Activated T-cell treated with anti-CD3 and anti-CD28 coated beads, Interleukin-2, amount 50 U/mL, for 4 hours (primary cell): ENCODE measurements around the gene SMIM38. TPM values are rescaled to one million over a fixed set of nuclear protein-coding genes. Genes with fewer than 3 reads are reported as not detected.
A peak's percentile ranks its signal among the peaks of the same experiment; 100 is the strongest.

Experiments used
- ATAC-seq, 2 donors: fragments of 200-7000 bp; cut with Tn5 transposase; one replicate each; pipeline ENCODE4 v1.10.0; 2021
- DNase-seq: peaks from one replicate; pipeline ENCODE4 v3.0.0-alpha.2; 2020
- H3K27me3 Mint-ChIP-seq: one replicate; pipeline ENCODE4 v1.8.0; 2021; ENCODE audit warnings: low read depth, mixed read lengths
- H3K36me3 Mint-ChIP-seq: one replicate; pipeline ENCODE4 v1.8.0; 2022; ENCODE audit warnings: mixed read lengths; ENCODE audit not compliant: insufficient read depth
- H3K4me1 Mint-ChIP-seq: one replicate; pipeline ENCODE4 v1.8.0; 2021; ENCODE audit warnings: low read depth, mixed read lengths
- H3K4me3 Mint-ChIP-seq: one replicate; pipeline ENCODE4 v1.8.0; 2021; ENCODE audit warnings: mild to moderate bottlenecking, moderate library complexity, mixed read lengths
- H3K9me3 Mint-ChIP-seq: one replicate; pipeline ENCODE4 v1.8.0; 2021; ENCODE audit warnings: mixed read lengths
- total RNA-seq, 3 donors: library from RNA; stranded (reverse); gene quantifications; one replicate each; pipeline ENCODE4 v1.2.1, GENCODE V29; 2021

SMIM38 gene
- total RNA-seq, 3 donors from 2014 or later, result 0.10 to 0.18 (median 0.16) TPM

DNA sequence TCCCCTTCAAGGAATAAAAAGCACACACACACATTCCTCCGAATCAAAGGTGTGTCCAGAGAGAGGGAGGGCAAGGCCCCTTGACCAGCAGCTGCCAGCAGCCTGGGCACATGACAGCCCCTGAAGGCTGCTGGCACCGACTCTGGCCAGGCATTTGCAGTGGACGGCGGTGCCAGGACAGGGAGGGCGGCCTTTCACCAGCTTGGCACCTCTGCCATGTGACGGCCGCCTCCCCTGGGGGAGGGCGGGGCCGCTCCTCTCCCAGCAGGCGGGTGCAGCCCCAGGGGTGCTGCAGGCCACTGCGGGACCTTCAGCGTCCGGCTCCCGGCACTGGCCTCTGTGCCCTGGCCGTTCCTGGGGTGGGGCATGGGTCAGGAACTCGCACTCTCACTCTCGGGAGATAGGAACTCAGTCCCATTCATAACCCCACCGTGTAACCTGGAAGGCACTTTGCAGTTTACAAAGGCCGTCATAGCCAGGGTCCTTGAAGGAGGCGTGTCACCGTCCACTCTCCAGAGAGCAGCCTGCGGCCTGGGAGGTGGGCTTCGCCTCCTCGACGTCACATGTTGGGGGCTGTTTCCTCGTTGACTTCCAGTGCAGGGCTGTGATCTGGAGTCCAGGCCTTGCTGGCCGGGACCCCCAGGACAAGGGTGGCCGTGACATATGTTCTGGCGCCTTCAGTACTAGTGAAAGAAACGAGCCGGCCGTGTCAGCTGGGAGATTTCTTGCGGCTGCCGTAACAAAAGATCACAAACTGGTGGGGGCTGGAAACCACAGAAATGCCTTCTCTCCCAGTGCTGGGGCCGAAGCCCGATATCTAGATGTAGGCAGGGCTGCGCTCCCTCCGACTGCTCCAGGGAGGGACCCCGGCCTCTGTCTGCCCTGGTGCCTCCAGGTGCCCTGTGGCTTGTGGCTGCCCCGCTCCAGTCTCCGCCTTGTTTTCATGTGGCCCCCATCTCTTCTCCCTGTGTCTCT is 39.9 kb upstream of the SMIM38 start:
- Mint-ChIP-seq H3K9me3 (no peaks in the 10 kb centered on the region), H3K36me3 (no peaks in the 10 kb centered on the region), H3K4me3 (no peak overlapping the region), H3K4me1 (peaks cover 2% of the 10 kb centered on the region), H3K27me3 (no peaks in the 10 kb centered on the region)
- DNase-seq (no peak), ATAC-seq (no peak)

DNA sequence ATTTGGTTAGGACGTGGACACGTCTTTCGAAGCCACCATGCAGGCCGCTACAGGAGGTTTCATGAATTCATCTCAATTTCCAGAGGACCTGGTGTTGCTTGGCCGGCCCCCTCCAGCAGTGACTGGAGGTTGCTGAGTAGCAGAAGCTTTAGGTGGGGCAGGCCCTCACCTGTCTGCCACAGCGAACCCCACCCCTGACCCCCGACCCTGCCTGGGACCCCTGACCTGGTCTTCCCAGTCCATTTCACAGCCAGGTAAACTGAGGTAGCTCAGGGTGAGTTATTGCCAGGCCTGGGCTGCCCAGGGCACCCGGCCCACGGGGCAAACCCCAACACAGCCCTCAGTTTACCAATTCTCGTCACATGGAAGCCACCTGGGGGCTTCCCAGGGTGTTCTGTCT is 39.1 kb upstream of the SMIM38 start:
- Mint-ChIP-seq H3K4me3 (no peak overlapping the region), H3K36me3 (no peaks in the 10 kb centered on the region), H3K27me3 (no peaks in the 10 kb centered on the region), H3K9me3 (no peaks in the 10 kb centered on the region), H3K4me1 (peaks cover 8% of the 10 kb centered on the region)
- no peak for DNase-seq
- ATAC-seq, result no peak

DNA sequence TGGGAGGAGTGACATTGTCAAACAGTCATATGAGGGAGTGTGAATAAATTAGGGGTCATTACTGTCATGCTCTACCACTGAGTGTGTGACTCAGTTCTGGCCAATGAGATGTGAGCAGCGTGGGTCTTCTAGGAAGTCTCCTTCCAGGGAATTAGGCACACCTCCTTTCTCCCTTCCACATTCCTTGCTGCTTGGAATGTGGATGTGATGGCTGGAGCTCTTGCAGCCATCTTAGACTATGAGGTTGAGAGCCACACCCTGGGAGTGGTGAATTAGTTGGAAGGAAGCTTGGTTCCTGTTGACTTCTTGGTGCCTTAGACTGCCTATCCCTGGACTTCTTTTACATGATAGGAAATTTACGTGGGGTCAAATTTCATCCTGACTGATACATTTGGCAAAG is 36.5 kb upstream of the SMIM38 start:
- Mint-ChIP-seq H3K9me3 (no peaks in the 10 kb centered on the region), H3K4me3 (no peak overlapping the region), H3K4me1 (peaks cover 31% of the 10 kb centered on the region), H3K27me3 (no peaks in the 10 kb centered on the region), H3K36me3 (no peaks in the 10 kb centered on the region)
- no peak for DNase-seq
- ATAC-seq, result no peak

DNA sequence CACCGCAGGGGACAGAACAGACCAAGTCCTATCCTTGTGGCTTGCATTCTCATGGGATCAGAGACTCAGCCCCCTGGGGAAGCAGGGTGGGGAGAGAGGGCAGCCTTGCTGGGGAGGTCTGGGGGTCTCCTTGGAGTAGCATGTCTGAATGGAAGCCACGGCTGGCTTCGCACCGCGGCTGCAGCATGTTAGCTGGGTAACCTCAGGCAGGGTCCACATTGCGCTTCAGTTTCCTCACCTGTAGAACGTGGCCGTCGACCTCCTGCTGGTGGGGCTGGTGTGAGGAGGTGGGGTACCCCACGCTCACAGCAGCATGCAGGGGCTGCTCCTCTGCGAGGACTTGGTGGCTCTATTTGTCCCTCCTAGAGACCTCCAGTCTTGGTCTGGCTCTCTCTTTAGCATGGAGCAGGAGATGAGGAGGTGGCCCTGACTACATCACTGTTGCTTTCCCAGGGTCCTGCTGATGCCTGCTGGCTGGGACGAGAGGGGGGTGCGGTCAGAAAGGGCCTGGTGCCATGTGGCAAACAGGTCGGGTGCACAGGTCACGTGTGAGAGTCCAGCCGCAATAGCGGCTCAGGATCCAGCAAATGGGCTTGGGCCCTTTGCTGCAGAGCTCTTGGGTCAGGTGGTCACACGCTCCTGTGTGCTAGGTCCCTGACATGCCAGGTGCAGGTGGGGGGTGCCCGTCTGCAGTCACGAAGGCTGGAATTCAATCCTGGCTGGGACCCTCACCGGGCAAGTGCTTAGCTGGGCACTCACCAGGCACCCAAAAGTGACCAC is 35.4 kb upstream of the SMIM38 start:
- DNase-seq, result no peak

DNA sequence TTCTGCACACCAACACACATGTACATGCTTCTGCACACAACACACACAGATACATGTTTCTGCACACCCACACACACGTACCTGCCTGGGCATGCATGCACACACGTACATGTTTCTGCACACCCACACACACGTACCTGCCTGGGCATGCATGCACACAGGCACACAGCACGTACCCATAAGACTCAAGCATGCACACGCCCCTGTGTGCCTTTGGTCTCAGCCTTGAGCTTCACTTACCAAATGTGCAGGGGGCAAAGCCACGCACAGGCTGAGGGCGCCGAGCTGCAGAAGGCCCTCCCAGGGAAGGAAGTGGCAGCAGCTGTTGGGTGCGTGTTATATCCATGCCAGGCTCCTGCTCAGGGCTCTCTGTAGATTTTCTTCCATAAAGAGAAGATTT is 34.7 kb upstream of the SMIM38 start:
- ATAC-seq (no peak), DNase-seq (no peak)
- H3K9me3 Mint-ChIP-seq, result no peaks in the 10 kb centered on the region
- H3K4me3 Mint-ChIP-seq, result no peak overlapping the region
- peaks cover 38% of the 10 kb centered on the region for H3K4me1 Mint-ChIP-seq
- H3K27me3 Mint-ChIP-seq, result no peaks in the 10 kb centered on the region
- no peaks in the 10 kb centered on the region for H3K36me3 Mint-ChIP-seq

More for the DNA sequence above, 35.4 kb upstream of the SMIM38 start:
- no peaks in the 10 kb centered on the region for H3K36me3 Mint-ChIP-seq
- no peaks in the 10 kb centered on the region for H3K9me3 Mint-ChIP-seq
- H3K4me1 Mint-ChIP-seq, result peaks cover 38% of the 10 kb centered on the region
- ATAC-seq, result no peak
- no peak overlapping the region for H3K4me3 Mint-ChIP-seq
- H3K27me3 Mint-ChIP-seq, result no peaks in the 10 kb centered on the region

DNA sequence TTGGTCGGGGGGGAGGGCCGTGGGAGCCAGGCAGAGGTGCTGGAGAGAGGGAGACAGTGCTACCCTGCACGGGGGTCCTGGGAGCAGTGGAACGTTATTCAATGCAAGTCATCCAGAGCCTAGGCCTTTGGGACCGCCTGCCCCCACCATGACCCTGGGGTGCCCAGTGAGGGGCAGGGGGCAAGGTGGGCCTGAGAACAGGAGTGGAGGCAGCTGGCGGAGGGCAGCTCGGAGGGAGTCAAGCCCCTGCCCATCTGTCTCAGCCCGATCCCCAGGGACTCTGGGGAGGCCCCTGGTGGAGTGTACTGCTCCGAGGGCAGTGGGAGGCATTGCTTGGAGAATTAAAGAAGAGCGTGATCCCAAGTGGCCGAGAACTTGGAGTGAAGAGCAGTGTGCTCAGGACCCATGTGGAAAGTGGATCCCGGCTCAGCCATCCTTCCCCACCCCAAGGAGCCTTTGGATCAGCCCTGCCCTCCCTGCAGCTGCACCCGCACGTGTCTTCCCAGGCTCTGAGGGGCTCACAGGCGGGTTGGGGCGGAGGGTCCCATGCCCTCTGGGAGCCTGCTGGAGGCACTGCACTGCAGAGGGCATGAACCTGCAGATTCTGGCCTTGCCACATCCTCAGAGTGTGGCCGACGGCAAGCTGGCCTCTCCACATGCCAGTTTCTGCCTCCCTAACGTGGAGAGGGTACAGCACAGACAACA is 34.0 kb upstream of the SMIM38 start:
- H3K36me3 Mint-ChIP-seq, result no peaks in the 10 kb centered on the region
- DNase-seq (no peak), ATAC-seq (no peak)
- H3K4me3 Mint-ChIP-seq, result no peak overlapping the region
- no peaks in the 10 kb centered on the region for H3K27me3 Mint-ChIP-seq
- no peaks in the 10 kb centered on the region for H3K9me3 Mint-ChIP-seq
- H3K4me1 Mint-ChIP-seq, result peaks cover 38% of the 10 kb centered on the region

DNA sequence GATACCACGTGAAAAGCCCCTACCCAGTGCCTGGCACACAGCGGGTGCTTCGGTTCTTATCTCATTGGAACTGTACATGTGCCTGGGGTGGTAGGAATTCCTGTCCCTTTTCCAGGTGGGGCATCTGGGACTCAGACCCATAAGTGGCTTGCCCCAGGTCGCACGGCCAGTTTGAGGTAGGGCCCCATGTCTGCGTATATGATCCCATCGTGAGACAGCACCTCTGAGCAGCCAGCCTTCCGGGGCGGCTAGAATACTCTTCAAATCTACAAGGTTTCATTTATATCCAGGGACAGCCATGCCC is 33.5 kb upstream of the SMIM38 start:
- no peaks in the 10 kb centered on the region for H3K36me3 Mint-ChIP-seq
- DNase-seq (no peak), ATAC-seq (no peak)
- no peak overlapping the region for H3K4me3 Mint-ChIP-seq
- peaks cover 38% of the 10 kb centered on the region for H3K4me1 Mint-ChIP-seq
- no peaks in the 10 kb centered on the region for H3K27me3 Mint-ChIP-seq
- no peaks in the 10 kb centered on the region for H3K9me3 Mint-ChIP-seq

DNA sequence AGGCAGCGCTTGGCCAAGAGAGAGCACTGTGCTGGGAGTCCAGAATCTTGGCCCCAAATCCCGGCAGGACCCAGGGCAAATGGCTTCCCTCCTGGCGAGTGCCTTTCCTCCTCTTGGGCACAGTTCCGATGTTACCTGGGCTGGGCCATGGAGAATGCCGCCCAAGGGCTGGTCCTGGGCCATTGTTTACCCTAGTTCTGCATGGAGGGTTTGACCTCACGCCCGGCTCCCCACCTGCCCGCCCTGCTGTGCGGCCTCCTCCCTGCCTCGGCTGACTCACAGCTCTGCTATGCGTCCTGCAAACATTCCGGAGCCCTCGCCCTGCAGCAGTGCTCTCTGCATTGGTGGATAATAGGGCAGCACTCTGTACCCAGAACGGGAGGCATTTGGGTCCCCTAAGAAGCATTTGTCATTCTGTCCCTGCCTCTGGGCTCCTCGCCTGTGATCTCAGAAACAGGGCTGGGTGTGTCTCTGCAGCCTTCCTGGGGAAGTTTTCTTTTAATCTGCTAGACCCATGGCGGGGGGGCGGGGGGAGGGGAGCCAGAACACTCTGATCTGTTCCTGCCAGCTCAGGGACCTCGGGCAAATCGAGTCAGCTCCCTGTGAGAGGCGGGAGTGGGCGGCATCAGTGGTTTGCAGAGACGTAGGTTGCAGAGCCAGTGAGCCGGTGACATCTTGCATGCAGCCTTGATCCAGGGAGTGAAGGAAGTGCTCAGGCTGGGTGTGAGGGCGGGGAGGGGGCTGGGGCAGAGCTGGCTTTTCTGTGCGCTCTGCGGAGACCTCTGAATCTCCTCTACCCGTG is 32.9 kb upstream of the SMIM38 start:
- Mint-ChIP-seq H3K36me3 (no peaks in the 10 kb centered on the region), H3K9me3 (no peaks in the 10 kb centered on the region), H3K27me3 (no peaks in the 10 kb centered on the region), H3K4me1 (peaks cover 38% of the 10 kb centered on the region), H3K4me3 (peak overlapping the region; percentile 48)
- DNase-seq (peak; percentile 78), ATAC-seq (peak; percentile 83 to 86)

DNA sequence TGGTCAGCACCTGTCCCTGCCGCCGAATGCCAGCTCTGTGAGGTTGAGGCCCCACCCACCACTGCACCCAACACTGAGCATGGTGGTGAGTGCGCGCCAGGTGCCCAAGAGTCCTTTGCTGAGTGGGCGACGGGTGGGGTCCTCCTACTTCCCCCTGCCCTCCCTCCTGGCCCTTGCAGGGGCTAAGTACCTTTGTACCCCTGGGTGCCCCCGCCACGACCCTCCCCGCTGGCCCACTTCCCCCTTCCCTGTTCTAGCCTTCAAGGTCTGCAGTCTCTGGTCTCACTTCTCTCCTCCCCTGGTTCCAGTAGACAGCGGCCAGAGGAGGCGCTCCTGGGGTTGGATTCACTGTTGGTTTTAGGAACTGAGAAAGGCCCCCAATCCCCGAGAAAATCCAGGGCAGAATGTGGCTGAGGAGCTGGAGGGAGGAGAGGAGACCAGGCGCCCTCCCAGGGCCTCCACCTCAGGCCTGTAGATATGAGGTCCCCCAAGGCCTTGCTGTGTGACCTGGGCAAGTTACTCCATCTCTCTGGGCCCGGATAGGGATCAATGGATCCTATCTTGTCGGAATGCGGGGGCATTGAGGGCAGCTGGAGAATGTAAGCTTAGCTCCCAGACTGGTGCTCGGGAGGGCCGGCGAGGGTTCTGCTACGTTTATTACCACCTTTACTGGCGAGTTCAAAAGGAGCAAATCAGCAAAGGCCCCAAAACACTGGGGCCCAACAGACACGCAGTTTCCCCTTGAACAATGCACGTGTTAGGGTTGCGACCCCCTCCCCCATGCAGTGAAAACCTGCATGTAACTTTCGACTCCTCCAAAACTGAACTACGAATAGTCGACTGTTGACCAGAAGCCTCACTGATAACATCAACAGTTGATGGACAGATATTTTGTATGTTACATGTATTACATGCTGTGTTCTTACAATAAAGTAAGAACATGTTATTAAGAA is 31.9 kb upstream of the SMIM38 start:
- Mint-ChIP-seq H3K4me1 (peaks cover 38% of the 10 kb centered on the region), H3K4me3 (peak overlapping the region; percentile 31), H3K9me3 (peaks cover 5% of the 10 kb centered on the region), H3K27me3 (no peaks in the 10 kb centered on the region), H3K36me3 (no peaks in the 10 kb centered on the region)
- DNase-seq (no peak), ATAC-seq (peak; percentile 2 to 12)

DNA sequence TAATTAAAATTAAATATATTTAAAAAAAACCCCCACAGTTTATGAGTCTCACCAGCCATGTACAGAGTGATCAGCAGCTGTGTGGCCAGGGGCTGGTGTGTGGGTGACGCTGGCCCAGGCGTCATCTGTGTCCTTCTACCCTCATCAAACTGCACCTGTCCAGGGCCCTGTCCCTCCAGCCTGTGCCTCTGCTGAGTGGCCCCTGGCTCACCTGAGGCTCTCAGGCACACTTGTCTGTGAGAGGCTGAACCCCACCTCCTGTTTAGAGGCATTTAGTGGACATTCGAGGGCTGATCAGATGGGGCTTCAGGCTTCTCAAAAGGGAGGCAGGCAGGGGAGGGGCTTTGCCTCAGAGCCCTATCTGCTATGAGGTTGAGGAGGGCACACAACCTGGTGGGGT is 29.9 kb upstream of the SMIM38 start:
- H3K4me1 Mint-ChIP-seq, result peaks cover 41% of the 10 kb centered on the region

DNA sequence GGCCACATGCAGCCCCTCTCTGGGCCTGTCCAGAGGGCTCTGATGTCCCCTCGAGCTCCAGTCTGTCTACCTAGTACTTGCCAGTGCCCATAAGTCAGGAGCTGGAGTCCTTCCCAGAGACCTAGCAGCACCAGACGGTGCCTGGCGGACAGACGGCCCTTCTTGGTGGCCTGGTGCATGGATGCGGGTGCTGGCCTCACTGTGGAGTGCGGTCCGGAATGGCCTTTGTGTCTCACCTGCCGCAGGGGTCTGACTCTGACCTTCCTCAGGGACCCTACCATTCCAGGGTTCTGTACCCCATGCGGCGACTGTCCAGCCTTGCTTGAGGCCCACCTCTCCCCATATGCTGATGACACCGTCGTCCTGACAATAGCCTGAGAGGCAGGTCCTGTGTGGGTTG is 29.4 kb upstream of the SMIM38 start:
- no peaks in the 10 kb centered on the region for H3K27me3 Mint-ChIP-seq
- no peak overlapping the region for H3K4me3 Mint-ChIP-seq
- H3K9me3 Mint-ChIP-seq, result peaks cover 8% of the 10 kb centered on the region
- peaks cover 2% of the 10 kb centered on the region for H3K36me3 Mint-ChIP-seq
- peaks cover 41% of the 10 kb centered on the region for H3K4me1 Mint-ChIP-seq
- ATAC-seq, result no peak
- no peak for DNase-seq

More for the DNA sequence above, 29.9 kb upstream of the SMIM38 start:
- peaks cover 8% of the 10 kb centered on the region for H3K9me3 Mint-ChIP-seq
- ATAC-seq, result no peak
- H3K4me3 Mint-ChIP-seq, result no peak overlapping the region
- H3K36me3 Mint-ChIP-seq, result peaks cover 2% of the 10 kb centered on the region
- no peaks in the 10 kb centered on the region for H3K27me3 Mint-ChIP-seq
- DNase-seq, result no peak

DNA sequence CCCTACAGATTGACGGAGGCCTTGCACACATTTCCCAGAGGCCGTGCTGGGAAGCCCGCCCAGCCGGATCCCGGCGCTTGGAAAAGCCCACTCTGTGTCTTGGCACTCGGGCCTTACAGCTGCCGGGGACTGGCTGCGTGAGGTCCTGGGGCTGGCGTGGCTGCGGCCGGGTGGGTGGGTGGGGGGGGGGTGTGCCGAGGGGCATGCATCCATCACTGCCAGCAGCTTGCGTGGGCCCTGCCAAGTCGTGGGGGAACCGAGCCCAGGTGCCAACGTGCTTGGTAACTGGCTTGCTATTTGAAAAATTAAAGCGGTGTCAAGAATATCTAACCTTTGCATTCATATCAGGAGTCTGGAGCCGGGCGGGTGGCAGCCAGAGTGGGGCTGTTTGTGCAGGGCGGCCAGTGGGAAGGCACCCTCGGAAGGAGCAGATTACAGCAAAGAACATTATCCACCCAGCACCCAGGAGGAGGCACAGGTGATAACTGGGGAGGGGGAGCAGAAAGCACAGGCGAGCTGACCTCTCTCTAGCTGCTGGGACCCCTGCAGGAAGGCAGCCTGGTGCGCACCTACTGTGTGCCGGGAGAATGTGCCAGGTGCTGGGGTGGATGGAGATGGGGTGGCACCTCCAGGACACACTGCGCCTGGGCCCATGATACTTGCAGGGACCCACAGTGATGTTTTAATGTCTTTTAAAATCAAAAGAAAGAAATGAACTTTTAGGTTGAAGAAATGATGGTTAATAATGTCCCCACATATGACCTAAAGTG is 28.5 kb upstream of the SMIM38 start:
- peaks cover 2% of the 10 kb centered on the region for H3K36me3 Mint-ChIP-seq
- no peaks in the 10 kb centered on the region for H3K27me3 Mint-ChIP-seq
- peaks cover 8% of the 10 kb centered on the region for H3K9me3 Mint-ChIP-seq
- H3K4me3 Mint-ChIP-seq, result no peak overlapping the region
- no peak for ATAC-seq
- no peak for DNase-seq
- peaks cover 35% of the 10 kb centered on the region for H3K4me1 Mint-ChIP-seq
